Omental fat pad (tissue), 4 donors: Measurements from ENCODE around the gene LALBA. TPM values are rescaled to one million over a fixed set of nuclear protein-coding genes. Genes with fewer than 3 reads are reported as not detected.
"Not testable (repeated sequence)": the region's sequence is repeated elsewhere in the genome, so short reads cannot be mapped to it uniquely, and the experiment has no call there.

ENCODE experiments used
- ATAC-seq: fragments of 150-250 bp; one replicate; pipeline ENCODE4 v1.9.1; 2016; ENCODE audit warnings: mild to moderate bottlenecking, moderate library complexity; ENCODE audit not compliant: low FRiP score
- DNase-seq: peaks from one replicate; pipeline ENCODE4 v3.0.0-alpha.2; 2019; ENCODE audit warnings: low spot score
- total RNA-seq, 4 donors: library from RNA; depleted of rRNA; stranded (reverse); fragments of >200 nt; gene quantifications; one replicate each; pipeline ENCODE4 v1.1.0, GENCODE V29; 2016
- TF ChIP-seq, protein P1 (sequence below), 3 donors: fragments of 450-650 bp; IDR thresholded peaks; one replicate each; pipeline ENCODE4 v1.5.1; 2016 to 2017; ENCODE audit warnings: antibody characterized with exemption in 3 of 3, mild to moderate bottlenecking in 3 of 3, moderate library complexity in 2 of 3

Gene LALBA
- total RNA-seq, 4 donors from 2014 or later: not detected

DNA sequence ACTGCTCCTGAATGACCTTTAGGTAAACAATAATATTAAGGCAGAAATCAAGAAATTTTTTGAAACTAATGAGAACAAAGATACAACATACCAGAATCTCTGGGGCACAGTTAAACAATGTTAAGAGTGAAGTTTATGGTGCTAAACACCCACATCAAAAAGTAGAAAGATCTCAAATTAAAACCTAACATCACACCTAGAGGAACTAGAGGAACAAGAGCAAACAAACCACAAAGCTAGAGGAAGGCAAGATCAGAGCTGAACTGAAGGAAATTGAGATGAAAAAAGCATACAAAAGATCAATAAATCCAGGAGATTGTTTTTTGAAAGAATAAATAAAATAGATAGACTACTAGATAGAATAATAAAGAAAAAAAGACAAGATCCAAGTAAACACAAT lies 37.2 kb downstream of the LALBA start:
- TF ChIP-seq, protein P1, sequence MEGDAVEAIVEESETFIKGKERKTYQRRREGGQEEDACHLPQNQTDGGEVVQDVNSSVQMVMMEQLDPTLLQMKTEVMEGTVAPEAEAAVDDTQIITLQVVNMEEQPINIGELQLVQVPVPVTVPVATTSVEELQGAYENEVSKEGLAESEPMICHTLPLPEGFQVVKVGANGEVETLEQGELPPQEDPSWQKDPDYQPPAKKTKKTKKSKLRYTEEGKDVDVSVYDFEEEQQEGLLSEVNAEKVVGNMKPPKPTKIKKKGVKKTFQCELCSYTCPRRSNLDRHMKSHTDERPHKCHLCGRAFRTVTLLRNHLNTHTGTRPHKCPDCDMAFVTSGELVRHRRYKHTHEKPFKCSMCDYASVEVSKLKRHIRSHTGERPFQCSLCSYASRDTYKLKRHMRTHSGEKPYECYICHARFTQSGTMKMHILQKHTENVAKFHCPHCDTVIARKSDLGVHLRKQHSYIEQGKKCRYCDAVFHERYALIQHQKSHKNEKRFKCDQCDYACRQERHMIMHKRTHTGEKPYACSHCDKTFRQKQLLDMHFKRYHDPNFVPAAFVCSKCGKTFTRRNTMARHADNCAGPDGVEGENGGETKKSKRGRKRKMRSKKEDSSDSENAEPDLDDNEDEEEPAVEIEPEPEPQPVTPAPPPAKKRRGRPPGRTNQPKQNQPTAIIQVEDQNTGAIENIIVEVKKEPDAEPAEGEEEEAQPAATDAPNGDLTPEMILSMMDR (IDR thresholded peaks at IDR 0.05): no peak
- ATAC-seq (no peak), DNase-seq (no peak)

DNA sequence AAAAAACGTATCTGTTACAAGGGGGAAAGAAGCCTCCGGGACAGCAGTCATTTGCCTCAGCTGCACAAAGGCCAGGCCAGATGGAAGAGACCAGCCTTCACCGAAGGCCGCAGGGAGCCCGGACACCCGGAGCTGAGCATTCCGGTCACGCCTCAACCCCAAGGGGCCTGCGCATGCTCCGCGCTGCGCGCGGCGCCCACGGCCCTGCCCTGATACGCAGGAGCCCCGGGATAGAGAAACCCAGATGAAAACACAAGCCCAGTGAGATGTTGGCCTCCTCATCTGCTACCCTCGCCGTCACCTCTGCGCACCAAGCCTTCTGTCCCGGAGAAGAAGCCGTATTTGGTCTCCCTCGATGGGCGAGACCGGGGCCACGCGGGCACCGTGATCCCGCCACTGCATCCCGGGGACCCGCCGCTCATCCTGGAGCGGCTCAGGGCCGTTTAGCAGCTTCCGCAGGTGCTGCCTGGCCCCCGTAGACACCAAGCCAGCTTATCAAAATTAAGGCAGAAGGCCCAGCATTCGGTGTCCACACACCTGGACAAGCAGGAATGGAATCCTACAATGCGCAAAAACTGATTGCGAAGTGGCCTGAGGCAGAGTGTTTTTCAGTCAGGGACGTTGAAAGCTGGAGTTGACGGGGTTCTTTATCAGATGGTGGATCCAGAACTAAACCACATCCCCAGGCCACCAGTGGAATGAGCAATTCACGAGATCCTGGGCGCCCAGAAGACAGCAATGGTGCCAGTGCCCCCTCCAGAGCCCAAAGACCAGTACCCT lies 41.8 kb downstream of the LALBA start:
- no peak for DNase-seq
- TF ChIP-seq, protein P1 (IDR thresholded peaks at IDR 0.05): no peak
- ATAC-seq: no peak

DNA sequence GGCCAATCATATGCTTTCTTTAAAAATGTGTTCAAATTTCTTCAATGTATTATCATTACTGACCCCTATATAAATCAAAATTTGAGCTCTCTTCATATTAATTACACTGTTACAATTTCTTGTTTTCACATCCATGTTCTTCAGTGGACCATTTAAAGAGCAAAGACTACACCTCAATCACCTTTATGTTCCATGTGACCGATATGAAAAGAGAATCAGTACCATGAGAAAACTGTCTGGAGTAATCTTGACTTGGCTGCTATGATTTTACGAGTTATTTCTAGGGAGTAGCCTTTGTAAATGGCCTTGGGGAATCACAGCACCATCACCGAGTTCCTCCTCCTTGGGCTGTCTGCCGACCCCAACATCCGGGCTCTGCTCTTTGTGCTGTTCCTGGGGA lies 44.5 kb downstream of the LALBA start, which contains the start of gene OR8S1:
OR8S1 (plus strand) TSS at position 301 of the 400 bp plus-strand sequence; CDS start at position 301, 0 bp downstream.
- TF ChIP-seq, protein P1 (IDR thresholded peaks at IDR 0.05): no peak
- no peak for DNase-seq
- no peak for ATAC-seq

DNA sequence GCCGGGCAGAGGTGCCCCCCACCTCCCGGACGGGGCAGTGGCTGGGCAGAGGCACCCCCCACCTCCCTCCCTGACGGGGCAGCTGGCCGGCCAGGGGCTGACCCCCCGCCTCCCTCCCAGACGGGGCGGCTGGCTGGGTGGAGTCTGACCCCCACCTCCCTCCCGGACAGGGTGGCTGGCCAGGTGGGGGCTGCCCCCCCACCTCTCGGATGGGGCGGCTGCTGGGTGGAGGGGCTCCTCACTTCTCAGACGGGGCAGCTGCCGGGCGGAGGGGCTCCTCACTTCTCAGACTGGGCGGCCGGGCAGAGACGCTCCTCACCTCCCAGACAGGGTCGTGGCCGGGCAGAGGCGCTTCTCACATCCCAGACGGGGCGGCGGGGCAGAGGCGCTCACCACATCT lies 49.5 kb downstream of the LALBA start:
- DNase-seq, ATAC-seq: not testable (repeated sequence)

Other genes starting within 250 kb of the LALBA start
- gene ZNF641, start 219.1 kb downstream of the LALBA start, total RNA-seq: 10 to 100 TPM; 17.5 to 35.5 (median 20.5) TPM
- not detected for gene ANP32D, start 97.5 kb downstream of the LALBA start, total RNA-seq
- gene C12orf54, start 87.5 kb downstream of the LALBA start, total RNA-seq: under 1 TPM in 1 of 4 donors, not detected in 3; 0.72 TPM
- not detected for gene OR8S1, start 44.4 kb downstream of the LALBA start, total RNA-seq
- gene KANSL2, start 112.2 kb upstream of the LALBA start, total RNA-seq: 10 to 100 TPM; 38.3 to 64.2 (median 49.7) TPM
- gene CCNT1, start 146.7 kb upstream of the LALBA start, total RNA-seq: 10 to 100 TPM; 20.7 to 45.1 (median 32.0) TPM
- 10 to 100 TPM; 30.9 to 57.1 (median 47.9) TPM for gene ADCY6, start 219.0 kb upstream of the LALBA start, total RNA-seq
- 10 to 100 TPM in 1 of 4 donors, 1 to 10 TPM in 3; 6.8 to 18.1 (median 8.5) TPM for gene CACNB3, start 248.4 kb upstream of the LALBA start, total RNA-seq